ENCODE data around the gene ADIRF. TPM values are rescaled to one million over a fixed set of nuclear protein-coding genes. Genes with fewer than 3 reads are reported as not detected.

Gene ADIRF
- total and polyA plus RNA-seq, 9 of the 15 experiments (the other 6 are each of a cell fraction or from before 2014, with no cell fraction given) = 0.08 TPM; not detected in 8

- intact Hi-C loops (cut with micrococcal nuclease) = no loop called here
- no peak overlapping the region for H3K9ac ChIP-seq (ENCODE audit: insufficient read depth in 1 of 2, low read depth in 2 of 2, low read length in 2 of 2)
Measured at GRCh38 chr10:86992456-86992855, 24.2 kb downstream of the ADIRF start.

More at GRCh38 chr10:86992456-86992855, 24.2 kb downstream of the ADIRF start:
- FAIRE-seq = no peak
- Histone ChIP-seq H3K4me3 (no peak overlapping the region), H3K79me2 (ENCODE audit: control insufficient read depth, insufficient read depth, low read length) (no peaks in the 10 kb centered on the region), H3K9me1 (ENCODE audit: control insufficient read depth, insufficient read depth, low read length) (no peaks in the 10 kb centered on the region), H4K20me1 (replicated peaks; ENCODE audit: control insufficient read depth, insufficient read depth, low read length) (no peaks in the 10 kb centered on the region), H2AFZ (ENCODE audit: low read depth, low read length) (no peak overlapping the region), H3K9me3 (replicated peaks; ENCODE audit: control insufficient read depth, insufficient read depth, low read depth, low read length) (no peaks in the 10 kb centered on the region), H3K4me1 (replicated peaks in 1 of 2; ENCODE audit: control insufficient read depth in 2 of 2, insufficient read depth in 2 of 2, low read length in 2 of 2) (no peaks in the 10 kb centered on the region; a peak in 1 of 5 replicates), H3K27ac (ENCODE audit: extremely low read depth, low read depth, low read length) (no peak overlapping the region), H3K27me3 (ENCODE audit: control insufficient read depth in 2 of 2, insufficient read depth in 2 of 2, low read length in 2 of 2) (no peaks in the 10 kb centered on the region), H3K36me3 (ENCODE audit: control insufficient read depth, insufficient read depth, low read length) (no peaks in the 10 kb centered on the region), H3K4me2 (ENCODE audit: insufficient read depth, low read length) (no peak overlapping the region)
- TF ChIP-seq DDX20 (tag; IDR thresholded peaks at IDR 0.05; ENCODE audit: low read depth) = no peak
- no peak for TF ChIP-seq GABPB2 (CRISPR knock-in tag; conservative IDR thresholded peaks at IDR 0.05)
- TF ChIP-seq TOE1 (IDR thresholded peaks at IDR 0.05; ENCODE audit: borderline replicate concordance) = no peak
- no peak for TF ChIP-seq TOE1 (CRISPR knock-in tag; IDR thresholded peaks at IDR 0.05; ENCODE audit: borderline replicate concordance, low read depth)
- no peak for TF ChIP-seq ASH1L (IDR thresholded peaks at IDR 0.05; ENCODE audit: borderline replicate concordance, low read depth, partially characterized antibody)
- TF ChIP-seq SIX5 (IDR thresholded peaks at IDR 0.05; ENCODE audit: borderline replicate concordance in 1 of 2, insufficient read depth in 1 of 2, low read depth in 1 of 2, low read length in 2 of 2) = no peak
- no peak for TF ChIP-seq PRPF4 (IDR thresholded peaks at IDR 0.05; ENCODE audit: insufficient read depth, low read depth, low read length, poor library complexity, severe bottlenecking)
- TF ChIP-seq SIN3A (IDR thresholded peaks at IDR 0.05; ENCODE audit: borderline replicate concordance in 2 of 2, control insufficient read depth in 1 of 2, low read depth in 2 of 2, low read length in 2 of 2) = no peak
- TF ChIP-seq CBFA2T3 (IDR thresholded peaks at IDR 0.05) = no peak
- TF ChIP-seq ZSCAN29 (IDR thresholded peaks at IDR 0.05) = no peak
- no peak for TF ChIP-seq ATF6 (CRISPR knock-in tag; IDR thresholded peaks at IDR 0.05)
- POLR2A ChIA-PET = no interaction called here
- no TSS peak for BruUV-seq (replicated peaks)
- CTCF ChIA-PET (ENCODE audit: low intra/inter-chr PET ratio) = no interaction called here
- in situ Hi-C loops (cut with MboI) = no loop called here
- ATAC-seq = no peak
- DNase-seq (ENCODE audit: extremely low read depth in 1 of 4, low spot score in 3 of 4) = no peak

Measured in K562 (cell line).